ENCODE results near the gene TNFAIP2. TPM values are rescaled to one million over a fixed set of nuclear protein-coding genes. Genes with fewer than 3 reads are reported as not detected.

TNFAIP2 gene
- total and polyA plus RNA-seq, 2 experiments from 2014 or later, result 9.6 to 51.8 TPM

GRCh38 chr14:103093856-103094405, 29.3 kb upstream of the TNFAIP2 start:
- Histone ChIP-seq H2AFZ (no peak overlapping the region), H3K27me3 (replicated peaks; ENCODE audit: insufficient read depth) (no peaks in the 10 kb centered on the region; the same call in 1 of the 2 replicates), H3K36me3 (ENCODE audit: low read depth) (no peaks in the 10 kb centered on the region), H3K9me2 (ENCODE audit: insufficient read depth) (no peaks in the 10 kb centered on the region), H3K79me2 (ENCODE audit: insufficient read depth) (no peaks in the 10 kb centered on the region), H4K20me1 (ENCODE audit: insufficient read depth) (no peaks in the 10 kb centered on the region), H3K4me2 (ENCODE audit: unreplicated experiment) (no peak overlapping the region), H3F3A (ENCODE audit: insufficient read depth) (no peaks in the 10 kb centered on the region), H3K4me1 (ENCODE audit: insufficient read depth) (no peaks in the 10 kb centered on the region), H3K9ac (no peak overlapping the region), H3K27ac (no peak overlapping the region), H3K9me3 (ENCODE audit: low read depth) (no peaks in the 10 kb centered on the region), H3K4me3 (no peak overlapping the region)
- TF ChIP-seq EZH2 (IDR thresholded peaks at IDR 0.05; ENCODE audit: insufficient read depth, poor library complexity, severe bottlenecking), result no peak
- no peak for TF ChIP-seq EZH2phosphoT487 (IDR thresholded peaks at IDR 0.05; ENCODE audit: insufficient read depth, low read depth)
- no peak for DNase-seq
- in situ Hi-C loops (cut with MboI), result no loop called here
- WGBS, 2 experiments (ENCODE audit: low coverage in 1 of 2, low lambda C conversion rate in 2 of 2, missing lambda C conversion rate in 2 of 2), result 89 to 93% methylated on average over 11 to 13 of the region's 13 CpGs

DNA sequence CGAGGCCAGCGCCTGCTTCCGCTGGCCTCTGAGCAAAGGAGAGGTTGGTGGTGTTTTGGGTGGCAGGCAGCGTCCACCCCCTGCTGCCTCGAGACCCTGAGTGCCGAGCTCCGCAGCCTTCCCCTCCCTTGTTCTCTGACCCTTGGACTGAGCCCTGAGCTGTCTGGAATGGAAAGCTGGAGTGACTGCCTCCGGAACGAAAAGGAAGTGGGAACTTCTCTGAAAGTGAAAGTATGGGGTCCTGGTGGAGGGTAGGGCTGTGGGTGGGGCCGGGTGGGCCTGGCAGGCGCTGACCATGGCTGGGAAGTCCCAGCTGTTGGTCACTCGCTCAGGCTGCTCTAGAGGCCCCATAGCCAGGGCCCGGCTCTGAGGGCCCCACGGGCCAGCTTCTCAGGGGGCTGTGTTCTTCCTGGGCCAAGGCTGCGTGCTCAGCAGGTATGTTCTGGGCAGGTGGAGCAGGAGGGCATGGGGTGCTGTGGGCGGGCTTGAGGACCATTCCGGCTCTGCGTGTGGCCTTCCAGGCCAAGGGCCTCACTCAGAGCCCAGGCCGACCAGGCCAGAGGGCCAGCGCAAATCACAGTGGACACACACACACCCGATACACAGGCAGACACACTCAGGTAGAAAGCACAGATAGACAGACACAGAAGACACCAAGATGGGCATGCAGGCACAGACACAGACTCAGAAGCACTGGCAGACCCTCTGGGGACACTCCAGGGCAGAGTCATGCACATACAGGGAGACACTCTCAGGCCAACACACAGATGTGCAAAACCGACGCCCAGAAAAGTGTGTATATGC, 28.7 kb upstream of the TNFAIP2 start, which contains the start of gene EXOC3L4:
TSS of gene EXOC3L4 (plus strand) at position 320 of the 804 bp plus-strand sequence. CDS start 5,495 bp downstream, outside the sequence.
- H4K20me1 ChIP-seq (ENCODE audit: insufficient read depth), result no peaks in the 10 kb centered on the region
- no peak within 1 kb of the TSS for H3K27ac ChIP-seq
- H3K4me3 ChIP-seq, result no peak within 1 kb of the TSS
- H3K9me2 ChIP-seq (ENCODE audit: insufficient read depth), result no peaks in the 10 kb centered on the region
- H2AFZ ChIP-seq, result no peak within 1 kb of the TSS
- no peaks in the 10 kb centered on the region for H3F3A ChIP-seq (ENCODE audit: insufficient read depth)
- no peak within 1 kb of the TSS for H3K4me2 ChIP-seq (ENCODE audit: unreplicated experiment)
- 80 to 81% methylated on average over 17 to 23 of the region's 23 CpGs for WGBS, 2 experiments (ENCODE audit: low coverage in 1 of 2, low lambda C conversion rate in 2 of 2, missing lambda C conversion rate in 2 of 2)
- no peak for TF ChIP-seq EZH2phosphoT487 (IDR thresholded peaks at IDR 0.05; ENCODE audit: insufficient read depth, low read depth)
- TF ChIP-seq EZH2 (IDR thresholded peaks at IDR 0.05; ENCODE audit: insufficient read depth, poor library complexity, severe bottlenecking), result no peak
- no peaks in the 10 kb centered on the region; the same call in 1 of the 2 replicates for H3K27me3 ChIP-seq (replicated peaks; ENCODE audit: insufficient read depth)
- DNase-seq, result no peak
- no peaks in the 10 kb centered on the region for H3K4me1 ChIP-seq (ENCODE audit: insufficient read depth)
- in situ Hi-C loops (cut with MboI), result no loop called here
- no peak within 1 kb of the TSS for H3K9ac ChIP-seq
- no peaks in the 10 kb centered on the region for H3K79me2 ChIP-seq (ENCODE audit: insufficient read depth)
- H3K36me3 ChIP-seq (ENCODE audit: low read depth), result no peaks in the 10 kb centered on the region
- H3K9me3 ChIP-seq (ENCODE audit: low read depth), result no peaks in the 10 kb centered on the region

GRCh38 chr14:103095210-103095778, 28.0 kb upstream of the TNFAIP2 start:
- in situ Hi-C loops (cut with MboI), result no loop called here
- H3K4me2 ChIP-seq (ENCODE audit: unreplicated experiment), result no peak overlapping the region
- WGBS, 2 experiments (ENCODE audit: low coverage in 1 of 2, low lambda C conversion rate in 2 of 2, missing lambda C conversion rate in 2 of 2), result 75 to 77% methylated on average over 11 of the region's 11 CpGs
- H3K9ac ChIP-seq, result no peak overlapping the region
- DNase-seq, result no peak
- H3K4me1 ChIP-seq (ENCODE audit: insufficient read depth), result no peaks in the 10 kb centered on the region
- no peaks in the 10 kb centered on the region for H4K20me1 ChIP-seq (ENCODE audit: insufficient read depth)
- no peaks in the 10 kb centered on the region for H3F3A ChIP-seq (ENCODE audit: insufficient read depth)
- H3K27me3 ChIP-seq (replicated peaks; ENCODE audit: insufficient read depth), result no peaks in the 10 kb centered on the region; the same call in 1 of the 2 replicates
- no peaks in the 10 kb centered on the region for H3K9me3 ChIP-seq (ENCODE audit: low read depth)
- TF ChIP-seq EZH2phosphoT487 (IDR thresholded peaks at IDR 0.05; ENCODE audit: insufficient read depth, low read depth), result no peak
- TF ChIP-seq EZH2 (IDR thresholded peaks at IDR 0.05; ENCODE audit: insufficient read depth, poor library complexity, severe bottlenecking), result no peak
- H3K27ac ChIP-seq, result no peak overlapping the region
- no peaks in the 10 kb centered on the region for H3K79me2 ChIP-seq (ENCODE audit: insufficient read depth)
- no peak overlapping the region for H3K4me3 ChIP-seq
- H3K9me2 ChIP-seq (ENCODE audit: insufficient read depth), result no peaks in the 10 kb centered on the region
- H2AFZ ChIP-seq, result no peak overlapping the region
- H3K36me3 ChIP-seq (ENCODE audit: low read depth), result no peaks in the 10 kb centered on the region

DNA sequence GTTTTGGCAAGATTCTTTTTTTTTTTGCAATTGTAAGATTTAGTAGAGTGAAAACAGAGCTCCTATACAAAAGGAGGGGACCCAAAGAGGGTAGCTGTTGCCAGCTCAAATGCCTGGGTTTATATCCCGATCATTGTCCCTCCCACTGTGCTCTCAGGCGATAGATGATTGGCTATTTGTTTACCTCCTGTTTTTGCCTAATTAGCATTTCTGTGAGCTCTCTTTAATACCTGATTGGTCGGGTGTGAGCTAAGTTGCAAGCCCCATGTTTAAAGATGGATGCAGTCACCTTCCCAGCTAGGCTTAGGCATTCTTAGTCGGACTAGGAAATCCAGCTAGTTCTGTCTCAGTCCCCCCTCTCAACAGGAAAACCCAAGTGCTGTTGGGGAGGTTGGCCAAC, 26.9 kb upstream of the TNFAIP2 start:
- Histone ChIP-seq H3K9me3 (ENCODE audit: low read depth) (no peaks in the 10 kb centered on the region), H3K4me3 (no peak overlapping the region), H3K4me2 (ENCODE audit: unreplicated experiment) (no peak overlapping the region), H3K9me2 (ENCODE audit: insufficient read depth) (no peaks in the 10 kb centered on the region), H4K20me1 (ENCODE audit: insufficient read depth) (no peaks in the 10 kb centered on the region), H3F3A (ENCODE audit: insufficient read depth) (no peaks in the 10 kb centered on the region), H3K9ac (no peak overlapping the region), H3K4me1 (ENCODE audit: insufficient read depth) (no peaks in the 10 kb centered on the region), H2AFZ (no peak overlapping the region), H3K36me3 (ENCODE audit: low read depth) (no peaks in the 10 kb centered on the region), H3K27ac (no peak overlapping the region), H3K79me2 (ENCODE audit: insufficient read depth) (no peaks in the 10 kb centered on the region), H3K27me3 (replicated peaks; ENCODE audit: insufficient read depth) (no peaks in the 10 kb centered on the region; the same call in 1 of the 2 replicates)
- no peak for TF ChIP-seq EZH2phosphoT487 (IDR thresholded peaks at IDR 0.05; ENCODE audit: insufficient read depth, low read depth)
- 38 to 43% methylated on average over 4 of the region's 4 CpGs for WGBS, 2 experiments (ENCODE audit: low coverage in 1 of 2, low lambda C conversion rate in 2 of 2, missing lambda C conversion rate in 2 of 2)
- in situ Hi-C loops (cut with MboI), result no loop called here
- DNase-seq, result no peak

Data from GM23248 (cell line).